Activated gamma-delta T cell (primary cell): ENCODE measurements around the gene TRPV2.

ENCODE experiments used
- DNase-seq: peaks from one replicate; lab custom pipeline; 2025; lab: John Stamatoyannopoulos, UW

Gene TRPV2

GRCh38 chr17:16474012-16474725 is 58.8 kb downstream of the TRPV2 start:
- DNase-seq: no peak

GRCh38 chr17:16475179-16475704 is 59.9 kb downstream of the TRPV2 start:
- DNase-seq: no peak

GRCh38 chr17:16477255-16477654 is 61.9 kb downstream of the TRPV2 start:
- no peak for DNase-seq

GRCh38 chr17:16477666-16478065 is 62.3 kb downstream of the TRPV2 start:
- no peak for DNase-seq

- DNase-seq: no peak
Measured at GRCh38 chr17:16478649-16479048, 63.3 kb downstream of the TRPV2 start.

- no peak for DNase-seq
Measured at GRCh38 chr17:16479264-16479663, 63.9 kb downstream of the TRPV2 start.

- no peak for DNase-seq
Measured at GRCh38 chr17:16480995-16481394, 65.6 kb downstream of the TRPV2 start.

- no peak for DNase-seq
Measured at GRCh38 chr17:16482253-16482652, 66.9 kb downstream of the TRPV2 start.

GRCh38 chr17:16483021-16483645 is 67.8 kb downstream of the TRPV2 start:
- no peak for DNase-seq

- DNase-seq: no peak
Measured at GRCh38 chr17:16484445-16485175, 69.2 kb downstream of the TRPV2 start.
